WTC11 (cell line): ENCODE results near the gene ATXN7. TPM values are rescaled to one million over a fixed set of nuclear protein-coding genes. Genes with fewer than 3 reads are reported as not detected.

Experiments used
- ATAC-seq: fragments of 200-7000 bp; cut with Tn5 transposase; 2 replicates; pipeline ENCODE4 v1.10.0; 2021; ENCODE audit warnings: mild to moderate bottlenecking, moderate library complexity
- CTCF ChIA-PET: fragments of 300-600 bp; sonication (Branson Sonifier 250); formaldehyde crosslinking; loops from one replicate; lab custom pipeline; 2021; ENCODE audit warnings: antibody characterized with exemption; lab: Charles Lee
- POLR2A ChIA-PET: fragments of 350-600 bp; sonication (Branson Sonifier 250); formaldehyde crosslinking; loops from one replicate; lab custom pipeline; 2021; ENCODE audit warnings: antibody characterized with exemption; lab: Charles Lee
- DNase-seq: peaks from one replicate; pipeline ENCODE4 v3.0.0; 2021; ENCODE audit warnings: low spot score
- H3K27ac Mint-ChIP-seq: 2 replicates; pipeline ENCODE4 v1.8.0; 2021; ENCODE audit warnings: mixed read lengths
- H3K27me3 Mint-ChIP-seq: 2 replicates; pipeline ENCODE4 v1.8.0; 2021; ENCODE audit warnings: low read depth, mild to moderate bottlenecking, moderate library complexity, mixed read lengths
- H3K36me3 Mint-ChIP-seq: 2 replicates; pipeline ENCODE4 v1.8.0; 2021; ENCODE audit warnings: mixed read lengths
- H3K4me1 Mint-ChIP-seq: 2 replicates; pipeline ENCODE4 v1.8.0; 2022; ENCODE audit warnings: mixed read lengths
- H3K4me3 Mint-ChIP-seq: 2 replicates; pipeline ENCODE4 v1.8.0; 2021; ENCODE audit warnings: mild to moderate bottlenecking, moderate library complexity, mixed read lengths
- H3K9me3 Mint-ChIP-seq: 2 replicates; pipeline ENCODE4 v1.8.0; 2021; ENCODE audit warnings: mixed read lengths
- ATF2 ChIP-seq: sonication (generic); formaldehyde crosslinking; IDR thresholded peaks from 2 replicates; pipeline ENCODE4 v1.8.1; 2022; ENCODE audit warnings: low read depth, missing genetic modification reagents, borderline replicate concordance
- ATF6 ChIP-seq: sonication (generic); formaldehyde crosslinking; IDR thresholded peaks from 2 replicates; pipeline ENCODE4 v1.8.1; 2023; ENCODE audit warnings: mild to moderate bottlenecking, missing genetic modification reagents
- CTCF ChIP-seq: fragments of 200-600 bp; IDR thresholded peaks from 2 replicates; pipeline ENCODE4 v1.8.0; 2022; ENCODE audit warnings: antibody characterized with exemption
- ESRRA ChIP-seq: sonication (generic); formaldehyde crosslinking; IDR thresholded peaks from 2 replicates; pipeline ENCODE4 v1.8.1; 2022; ENCODE audit warnings: mild to moderate bottlenecking, missing genetic modification reagents, borderline replicate concordance
- GRHL2 ChIP-seq: fragments of 250-450 bp; sonication (Bioruptor Pico); IDR thresholded peaks from 2 replicates; pipeline ENCODE4 v1.8.0; 2022; ENCODE audit warnings: mild to moderate bottlenecking, moderate library complexity; ENCODE audit not compliant: insufficient replicate concordance, severe bottlenecking
- HMGXB4 ChIP-seq: sonication (generic); formaldehyde crosslinking; IDR thresholded peaks from 2 replicates; pipeline ENCODE4 v1.8.1; 2023; ENCODE audit warnings: mild to moderate bottlenecking, moderate library complexity, missing genetic modification reagents
- NR1H2 ChIP-seq: sonication (generic); formaldehyde crosslinking; IDR thresholded peaks from 2 replicates; pipeline ENCODE4 v1.9.0; 2021; ENCODE audit warnings: mild to moderate bottlenecking, moderate library complexity, missing genetic modification reagents
- PREB ChIP-seq: sonication (generic); formaldehyde crosslinking; IDR thresholded peaks from 2 replicates; pipeline ENCODE4 v1.8.1; 2022; ENCODE audit warnings: mild to moderate bottlenecking, missing genetic modification reagents, moderate library complexity, borderline replicate concordance
- RORB ChIP-seq: fragments of 250-450 bp; sonication (Bioruptor Pico); IDR thresholded peaks from 2 replicates; pipeline ENCODE4 v1.9.0; 2021; ENCODE audit warnings: mild to moderate bottlenecking
- SOX15 ChIP-seq: fragments of 250-450 bp; sonication (Bioruptor Pico); IDR thresholded peaks from 2 replicates; pipeline ENCODE4 v1.9.0; 2021; ENCODE audit warnings: mild to moderate bottlenecking
- TCF7 ChIP-seq: sonication (generic); formaldehyde crosslinking; IDR thresholded peaks from 2 replicates; pipeline ENCODE4 v1.8.0; 2022; ENCODE audit warnings: mild to moderate bottlenecking, low read depth, missing genetic modification reagents, moderate library complexity
- ZNF396 ChIP-seq: fragments of 250-450 bp; sonication (Bioruptor Pico); IDR thresholded peaks from 2 replicates; pipeline ENCODE4 v1.8.0; 2021; ENCODE audit warnings: mild to moderate bottlenecking, moderate library complexity, borderline replicate concordance
- ZNF425 ChIP-seq: fragments of 250-450 bp; sonication (Bioruptor Pico); conservative IDR thresholded peaks from 2 replicates; pipeline ENCODE4 v1.9.0; 2021; ENCODE audit warnings: mild to moderate bottlenecking
- ZNF512 ChIP-seq: sonication (generic); formaldehyde crosslinking; IDR thresholded peaks from 2 replicates; pipeline ENCODE4 v1.8.1; 2022; ENCODE audit warnings: missing genetic modification reagents, borderline replicate concordance
- ZNF671 ChIP-seq: fragments of 250-450 bp; sonication (Bioruptor Pico); IDR thresholded peaks from 2 replicates; pipeline ENCODE4 v1.8.0; 2021; ENCODE audit warnings: mild to moderate bottlenecking
- ZSCAN18 ChIP-seq: fragments of 250-450 bp; sonication (Bioruptor Pico); IDR thresholded peaks from 2 replicates; pipeline ENCODE4 v2.1.2; 2022; ENCODE audit warnings: mild to moderate bottlenecking, moderate library complexity
- total RNA-seq: library from RNA; stranded (reverse); gene quantifications from 3 replicates; pipeline ENCODE4 v1.2.3, GENCODE V29; 2021

ATXN7 gene
- total RNA-seq, 1 experiment from 2014 or later: 11.7 TPM

- Mint-ChIP-seq H3K4me1 (peaks cover 29% of the 10 kb centered on the region), H3K36me3 (no peaks in the 10 kb centered on the region), H3K27me3 (no peaks in the 10 kb centered on the region), H3K27ac (no peak overlapping the region), H3K9me3 (no peaks in the 10 kb centered on the region), H3K4me3 (no peak overlapping the region)
- ATAC-seq: no peak
- ChIA-PET CTCF (interaction anchor here (1.1 kb wide), 2 partner anchors 17 to 436 kb away, joined by 3 to 4 read pairs; no protein-coding TSS in a partner anchor), POLR2A (no interaction called here)
- no peak for DNase-seq
- no peak for TF ChIP-seq ZNF671 (CRISPR knock-in tag)
- TF ChIP-seq TCF7 (CRISPR knock-in tag): no peak
- TF ChIP-seq SOX15: no peak
- TF ChIP-seq HMGXB4 (CRISPR knock-in tag): no peak
- TF ChIP-seq ESRRA: no peak
- TF ChIP-seq GRHL2 (CRISPR knock-in tag): no peak
- no peak for TF ChIP-seq NR1H2
- TF ChIP-seq ZNF512 (CRISPR knock-in tag): no peak
- TF ChIP-seq ZNF396: no peak
- TF ChIP-seq PREB (CRISPR knock-in tag): no peak
- no peak for TF ChIP-seq ATF6 (CRISPR knock-in tag)
- no peak for TF ChIP-seq ATF2 (CRISPR knock-in tag)
- no peak for TF ChIP-seq ZNF425
- no peak for TF ChIP-seq CTCF
- TF ChIP-seq RORB (CRISPR knock-in tag): no peak
- no peak for TF ChIP-seq ZSCAN18 (CRISPR knock-in tag)
These were observed 184.1 kb downstream of the ATXN7 start for GRCh38 chr3:64047787-64048186.
